DND-41 (cell line): ENCODE data around the gene TNIK.

Experiments
- ATAC-seq: fragments of 200-7000 bp; cut with Tn5 transposase; 3 replicates; pipeline ENCODE4 v1.9.1; 2021; ENCODE audit warnings: low read depth; ENCODE audit not compliant: insufficient read depth
- DNase-seq: peaks from one replicate; pipeline ENCODE4 v3.0.0-alpha.2; 2020
- H2AFZ ChIP-seq: 2 replicates; pipeline ENCODE4 v1.6.0; 2012; ENCODE audit warnings: low read depth, low read length
- H3K27ac ChIP-seq: 2 replicates; pipeline ENCODE4 v1.5.1; 2012; ENCODE audit warnings: low read length, inconsistent platforms
- H3K27me3 ChIP-seq: fragments of 200-600 bp; sonication (generic); 2 replicates; pipeline ENCODE4 v1.6.0; 2012; ENCODE audit warnings: low read length, mild to moderate bottlenecking, inconsistent platforms; ENCODE audit not compliant: insufficient read depth, poor library complexity
- H3K36me3 ChIP-seq: 2 replicates; pipeline ENCODE4 v1.5.1; 2012; ENCODE audit warnings: low read length, inconsistent platforms; ENCODE audit not compliant: insufficient read depth
- H3K4me1 ChIP-seq: 2 replicates; pipeline ENCODE4 v1.5.1; 2012; ENCODE audit warnings: mild to moderate bottlenecking, low read length; ENCODE audit not compliant: insufficient read depth
- H3K4me2 ChIP-seq: 2 replicates; pipeline ENCODE4 v1.6.0; 2012; ENCODE audit warnings: mild to moderate bottlenecking, moderate library complexity, low read length, inconsistent platforms; ENCODE audit not compliant: insufficient read depth
- H3K4me3 ChIP-seq, 2 experiments: fragments of 200-600 bp in 1 of 2; shearing (Covaris generic) in 1 of 2; 2 replicates each; pipeline ENCODE4 v1.5.1; 2012 to 2016; ENCODE audit warnings: inconsistent platforms in 2 of 2, low read length in 2 of 2, mild to moderate bottlenecking in 2 of 2, low read depth in 1 of 2, moderate library complexity in 1 of 2
- H3K79me2 ChIP-seq: 2 replicates; pipeline ENCODE4 v1.6.0; 2012; ENCODE audit warnings: low read length, inconsistent platforms; ENCODE audit not compliant: insufficient read depth
- H3K9ac ChIP-seq: 2 replicates; pipeline ENCODE4 v1.6.0; 2012; ENCODE audit warnings: low read depth, mild to moderate bottlenecking, inconsistent platforms, low read length, moderate library complexity
- H3K9me3 ChIP-seq: 2 replicates; pipeline ENCODE4 v1.5.1; 2012; ENCODE audit warnings: low read length, moderate library complexity, mild to moderate bottlenecking, inconsistent platforms; ENCODE audit not compliant: insufficient read depth, severe bottlenecking
- H4K20me1 ChIP-seq: 2 replicates; pipeline ENCODE4 v1.6.0; 2012; ENCODE audit warnings: low read length; ENCODE audit not compliant: insufficient read depth
- EZH2 ChIP-seq: IDR thresholded peaks from 3 replicates; pipeline ENCODE4 v1.6.1; 2012; ENCODE audit warnings: borderline replicate concordance, low read depth, mild to moderate bottlenecking, moderate library complexity, low read length, inconsistent platforms; ENCODE audit not compliant: severe bottlenecking
- TF ChIP-seq, protein P1 (sequence below): IDR thresholded peaks from 2 replicates; pipeline ENCODE4 v1.5.1; 2012; ENCODE audit warnings: borderline replicate concordance, low read length, moderate library complexity, mild to moderate bottlenecking; ENCODE audit not compliant: poor library complexity, severe bottlenecking; ENCODE audit errors: extremely low read depth

Gene TNIK

DNA sequence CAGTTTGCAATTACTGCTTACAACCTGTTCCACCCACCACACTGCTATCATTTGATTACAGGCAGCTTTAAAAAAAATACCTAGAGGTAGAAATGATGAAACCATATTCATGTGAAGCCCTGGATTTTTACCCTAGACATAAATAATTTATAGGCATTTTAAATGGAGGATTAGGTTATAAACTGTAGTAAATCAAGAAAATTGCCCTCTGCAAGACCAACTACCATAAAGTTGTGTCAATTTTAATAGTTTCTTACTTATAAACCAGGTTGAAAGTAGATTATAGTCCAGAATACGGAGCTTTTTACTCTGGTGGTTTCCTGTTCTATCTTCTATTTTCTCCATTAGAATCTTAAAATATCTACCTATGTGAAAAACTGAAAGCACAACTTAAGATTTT is 13.9 kb downstream of the TNIK start:
- Histone ChIP-seq H3K9me3 (no peaks in the 10 kb centered on the region), H3K79me2 (no peaks in the 10 kb centered on the region), H3K27me3 (peaks cover 5% of the 10 kb centered on the region), H3K27ac (no peak overlapping the region), H3K36me3 (no peaks in the 10 kb centered on the region), H3K9ac (no peak overlapping the region), H3K4me1 (no peaks in the 10 kb centered on the region), H2AFZ (no peak overlapping the region), H3K4me2 (no peak overlapping the region), H3K4me3 (no peak overlapping the region), H4K20me1 (no peaks in the 10 kb centered on the region)
- TF ChIP-seq EZH2 = no peak
- TF ChIP-seq, protein P1, sequence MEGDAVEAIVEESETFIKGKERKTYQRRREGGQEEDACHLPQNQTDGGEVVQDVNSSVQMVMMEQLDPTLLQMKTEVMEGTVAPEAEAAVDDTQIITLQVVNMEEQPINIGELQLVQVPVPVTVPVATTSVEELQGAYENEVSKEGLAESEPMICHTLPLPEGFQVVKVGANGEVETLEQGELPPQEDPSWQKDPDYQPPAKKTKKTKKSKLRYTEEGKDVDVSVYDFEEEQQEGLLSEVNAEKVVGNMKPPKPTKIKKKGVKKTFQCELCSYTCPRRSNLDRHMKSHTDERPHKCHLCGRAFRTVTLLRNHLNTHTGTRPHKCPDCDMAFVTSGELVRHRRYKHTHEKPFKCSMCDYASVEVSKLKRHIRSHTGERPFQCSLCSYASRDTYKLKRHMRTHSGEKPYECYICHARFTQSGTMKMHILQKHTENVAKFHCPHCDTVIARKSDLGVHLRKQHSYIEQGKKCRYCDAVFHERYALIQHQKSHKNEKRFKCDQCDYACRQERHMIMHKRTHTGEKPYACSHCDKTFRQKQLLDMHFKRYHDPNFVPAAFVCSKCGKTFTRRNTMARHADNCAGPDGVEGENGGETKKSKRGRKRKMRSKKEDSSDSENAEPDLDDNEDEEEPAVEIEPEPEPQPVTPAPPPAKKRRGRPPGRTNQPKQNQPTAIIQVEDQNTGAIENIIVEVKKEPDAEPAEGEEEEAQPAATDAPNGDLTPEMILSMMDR = no peak
- no peak for ATAC-seq
- no peak for DNase-seq

DNA sequence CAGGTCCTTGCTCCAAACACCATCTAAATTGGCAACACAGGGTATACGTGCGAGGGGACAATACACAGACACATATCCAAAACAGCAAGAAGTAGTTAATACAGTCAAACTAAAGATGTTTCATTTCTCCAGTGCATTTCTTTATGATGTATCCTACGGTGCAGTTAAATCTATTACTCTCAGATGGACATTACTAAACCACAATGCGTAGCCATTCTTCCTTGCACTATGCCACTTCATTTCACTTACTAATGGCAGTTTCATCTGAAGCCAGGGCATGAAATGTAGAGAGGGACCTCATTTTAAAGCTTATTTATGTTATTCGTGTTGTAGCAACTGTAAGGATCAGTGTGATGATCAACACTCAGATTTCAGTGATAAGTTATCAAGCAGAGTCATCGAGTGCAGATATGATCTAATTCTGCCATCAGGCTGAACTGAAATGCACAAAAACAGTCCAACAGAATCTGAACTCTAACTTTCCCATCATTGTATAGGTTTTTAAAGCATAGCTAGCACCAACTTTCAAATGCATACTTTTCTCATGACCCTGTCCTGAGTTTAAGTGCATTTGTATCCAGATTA is 14.5 kb downstream of the TNIK start:
- H3K27me3 ChIP-seq = peaks cover 8% of the 10 kb centered on the region
- no peaks in the 10 kb centered on the region for H3K79me2 ChIP-seq
- no peaks in the 10 kb centered on the region for H3K36me3 ChIP-seq
- no peaks in the 10 kb centered on the region for H3K4me1 ChIP-seq
- DNase-seq (no peak), ATAC-seq (no peak)
- H3K9me3 ChIP-seq = no peaks in the 10 kb centered on the region
- no peaks in the 10 kb centered on the region for H4K20me1 ChIP-seq
- no peak overlapping the region for H3K4me2 ChIP-seq
- no peak overlapping the region for H3K4me3 ChIP-seq
- TF ChIP-seq, protein P1 = no peak
- TF ChIP-seq EZH2 = no peak
- no peak overlapping the region for H3K27ac ChIP-seq
- H3K9ac ChIP-seq = no peak overlapping the region
- H2AFZ ChIP-seq = no peak overlapping the region

DNA sequence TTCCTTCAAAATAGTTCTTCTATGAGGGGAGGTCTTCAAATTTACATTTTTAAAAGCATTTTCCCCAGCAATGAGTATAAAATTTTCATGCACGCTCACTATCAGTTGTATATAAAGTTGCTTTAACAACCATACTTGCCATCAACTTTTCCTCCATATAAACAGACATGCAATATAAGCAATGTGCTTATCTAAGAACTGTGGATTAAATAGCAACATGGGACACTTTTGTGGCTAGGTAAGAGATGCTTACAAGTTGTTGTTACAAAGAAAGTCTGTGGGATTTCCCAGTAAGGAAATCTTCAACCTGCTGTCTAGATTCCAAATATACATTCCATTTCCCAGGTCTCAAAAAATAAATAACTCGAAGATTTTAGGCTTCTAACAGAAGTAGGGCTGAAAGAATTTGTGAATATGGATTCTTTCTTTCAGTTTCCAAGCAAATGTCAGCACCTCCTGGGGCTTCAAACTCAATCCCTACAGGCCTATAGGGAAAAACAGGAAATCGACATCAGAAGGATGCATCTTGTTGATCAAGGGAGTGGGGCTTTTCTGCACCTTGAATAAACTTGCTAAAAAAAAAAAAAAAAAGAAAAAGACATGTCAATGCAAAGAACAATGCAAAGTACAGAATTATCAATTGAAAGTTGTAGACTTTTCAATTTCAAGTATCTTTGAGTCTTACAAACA is 16.1 kb downstream of the TNIK start:
- no peaks in the 10 kb centered on the region for H3K4me1 ChIP-seq
- H3K27ac ChIP-seq = no peak overlapping the region
- no peak overlapping the region for H3K4me3 ChIP-seq
- no peaks in the 10 kb centered on the region for H3K79me2 ChIP-seq
- no peaks in the 10 kb centered on the region for H3K9me3 ChIP-seq
- H3K9ac ChIP-seq = no peak overlapping the region
- ATAC-seq (no peak), DNase-seq (no peak)
- no peak overlapping the region for H3K4me2 ChIP-seq
- TF ChIP-seq, protein P1 = no peak
- TF ChIP-seq EZH2 = no peak
- no peaks in the 10 kb centered on the region for H3K36me3 ChIP-seq
- peaks cover 8% of the 10 kb centered on the region for H3K27me3 ChIP-seq
- no peak overlapping the region for H2AFZ ChIP-seq
- H4K20me1 ChIP-seq = no peaks in the 10 kb centered on the region
